GM10266 (cell line): ENCODE results near the gene SCAMP4.

ENCODE experiments used
- DNase-seq: peaks from one replicate; pipeline ENCODE4 v3.0.0; 2012; ENCODE audit errors: extremely low spot score
- CTCF ChIP-seq: IDR thresholded peaks from 2 replicates; pipeline ENCODE4 v1.5.1; 2012; ENCODE audit warnings: mild to moderate bottlenecking, low read depth; ENCODE audit not compliant: control insufficient read depth, insufficient read depth; ENCODE audit errors: missing control alignments

Gene SCAMP4

GRCh38 chr19:1941146-1942077, 36.2 kb downstream of the SCAMP4 start, which contains the start of gene CSNK1G2:
Gene CSNK1G2 (plus strand): TSS chr19:1941172. CDS start chr19:1969773, 28,601 bp downstream.
- TF ChIP-seq CTCF, result peak; percentile 65

DNA sequence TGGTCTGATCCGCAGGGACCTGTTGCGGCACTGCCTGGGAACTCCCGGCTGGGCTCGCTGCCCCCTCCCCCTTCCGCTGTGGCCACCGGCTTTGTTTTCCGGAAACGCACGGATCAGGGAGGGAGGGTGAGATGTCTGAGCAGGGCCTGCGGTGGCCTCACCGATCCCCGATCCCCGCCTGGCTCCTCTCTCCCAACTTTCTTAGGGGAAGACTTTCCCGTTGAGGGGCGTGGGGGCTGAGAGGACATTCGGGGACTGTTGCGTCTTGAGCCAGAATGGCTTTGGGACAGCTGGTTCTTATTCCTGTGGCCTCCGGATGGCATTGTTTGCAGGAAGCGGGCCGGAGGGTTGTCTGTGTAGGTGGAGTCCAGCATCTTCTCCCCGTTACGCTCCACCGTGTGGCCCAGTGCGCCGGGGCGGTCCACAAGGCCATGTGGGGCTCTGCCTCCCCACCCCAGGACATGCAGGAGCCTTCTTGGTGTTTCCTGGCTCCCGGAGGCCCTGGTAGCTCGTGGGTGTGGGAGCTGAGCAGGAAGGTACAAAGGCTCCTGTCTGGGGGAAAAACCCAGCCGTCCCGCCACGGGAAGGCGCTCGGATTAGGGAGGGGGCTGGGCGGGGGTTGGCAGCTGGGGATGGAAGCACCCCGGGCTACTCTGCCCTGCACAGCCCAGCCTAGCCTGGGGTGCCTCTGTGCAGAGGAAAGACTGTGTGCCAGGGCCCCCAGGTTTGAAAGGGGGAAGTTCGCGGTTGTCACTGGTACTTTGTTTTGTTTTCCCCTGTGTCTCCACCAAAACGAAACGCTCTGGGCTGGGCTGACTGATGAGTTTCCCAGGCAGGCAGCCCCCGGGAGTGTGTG, 37.1 kb downstream of the SCAMP4 start:
- DNase-seq, result peak; percentile 88

More at GRCh38 chr19:1941146-1942077, 36.2 kb downstream of the SCAMP4 start, which contains the start of gene CSNK1G2:
- peak; percentile 56 for DNase-seq

DNA sequence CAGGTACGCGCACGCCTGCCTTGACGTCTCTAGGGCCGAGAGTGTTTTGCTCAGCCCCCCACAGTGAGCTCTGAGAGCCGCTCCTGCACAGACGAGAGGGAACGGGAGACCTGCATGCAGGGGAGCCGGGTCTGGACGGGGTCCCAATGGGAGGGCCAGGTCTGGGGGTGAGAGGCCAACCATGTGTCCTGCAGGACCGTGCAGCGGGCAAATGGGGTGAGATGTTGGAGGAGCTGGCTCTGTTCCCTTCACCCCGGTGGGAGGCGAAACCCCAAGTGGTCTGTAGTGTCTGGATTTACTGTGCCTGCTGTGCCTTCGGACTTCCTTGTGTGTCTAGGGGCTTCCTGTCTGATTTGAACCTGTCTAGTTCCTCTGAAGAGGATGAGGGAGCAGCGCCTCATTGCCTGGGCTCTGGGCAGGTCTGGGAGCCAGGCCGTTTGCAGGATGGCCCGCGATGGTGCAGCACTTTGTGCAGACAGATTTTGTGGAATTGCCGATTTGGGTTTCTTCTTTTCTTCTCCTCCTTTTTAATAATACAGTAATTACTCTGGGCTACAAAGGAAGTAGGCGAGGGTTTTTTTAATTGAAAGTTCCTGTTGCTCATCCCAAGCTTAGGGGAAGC, 37.8 kb downstream of the SCAMP4 start:
- no peak for DNase-seq
- TF ChIP-seq CTCF, result no peak

More for the DNA sequence above, 37.1 kb downstream of the SCAMP4 start:
- no peak for TF ChIP-seq CTCF

DNA sequence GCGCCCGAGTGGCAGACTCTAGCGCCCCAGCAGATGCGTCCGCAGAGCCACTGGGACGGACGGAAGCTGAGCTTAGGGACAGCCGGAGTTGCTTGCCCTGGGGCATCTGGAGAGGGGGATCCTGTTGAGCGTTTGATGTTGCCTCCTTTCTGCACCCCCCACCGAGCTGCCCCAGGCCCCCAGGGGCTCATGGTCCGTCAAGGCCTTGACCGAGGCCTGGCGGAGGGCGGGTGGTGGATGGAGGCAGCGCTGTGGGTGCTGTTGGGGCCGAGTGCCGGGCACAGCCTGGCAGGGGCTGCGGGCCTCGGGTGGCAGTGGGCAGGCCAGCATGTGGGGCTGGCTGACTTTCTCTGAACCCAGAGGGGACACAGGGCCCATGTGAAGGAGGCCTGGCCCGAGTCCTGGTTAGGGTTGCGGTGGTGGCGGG, 38.5 kb downstream of the SCAMP4 start:
- DNase-seq, result no peak
- TF ChIP-seq CTCF, result no peak

DNA sequence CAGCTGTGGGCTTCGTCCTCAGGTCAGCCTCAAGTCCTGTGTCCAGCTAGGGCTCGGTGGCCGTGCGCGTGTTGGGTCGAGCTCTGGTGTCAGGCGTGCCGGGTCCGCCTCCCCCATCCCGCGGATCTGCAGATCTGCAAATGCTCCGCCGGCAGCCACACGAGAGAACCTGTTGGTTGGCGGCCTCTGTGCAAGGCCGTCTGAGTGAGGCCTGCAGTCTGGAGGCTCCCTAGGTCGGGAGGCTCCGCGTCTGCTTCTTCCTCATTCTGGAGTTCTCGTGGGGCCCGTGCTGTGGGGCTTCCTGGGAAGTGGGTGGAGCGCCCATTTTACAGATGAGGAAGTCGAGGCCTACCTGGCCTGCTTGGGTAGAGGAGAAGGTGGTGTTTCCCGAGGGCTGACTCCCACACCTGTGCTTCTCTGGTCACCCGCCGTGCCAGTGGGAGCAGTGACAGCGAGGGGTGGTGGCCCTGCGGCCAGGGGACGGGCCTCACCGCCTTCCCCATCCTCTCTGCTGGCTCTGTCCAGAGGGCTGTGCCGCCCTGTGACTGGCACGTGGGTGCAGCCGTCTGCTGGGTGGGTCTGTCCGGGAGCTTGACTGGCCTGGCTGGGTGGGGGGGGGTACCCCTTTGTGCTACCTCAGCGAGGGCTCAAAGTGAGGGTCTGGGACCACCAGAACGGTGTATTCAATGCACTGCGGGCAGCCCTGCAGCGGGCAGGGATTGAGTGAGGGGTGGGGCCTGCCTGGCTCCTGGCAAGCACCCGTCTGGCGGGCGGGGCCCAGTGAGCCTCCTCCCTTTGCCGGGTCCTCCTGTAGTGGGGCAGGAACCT, 39.1 kb downstream of the SCAMP4 start:
- DNase-seq, result no peak
- no peak for TF ChIP-seq CTCF

DNA sequence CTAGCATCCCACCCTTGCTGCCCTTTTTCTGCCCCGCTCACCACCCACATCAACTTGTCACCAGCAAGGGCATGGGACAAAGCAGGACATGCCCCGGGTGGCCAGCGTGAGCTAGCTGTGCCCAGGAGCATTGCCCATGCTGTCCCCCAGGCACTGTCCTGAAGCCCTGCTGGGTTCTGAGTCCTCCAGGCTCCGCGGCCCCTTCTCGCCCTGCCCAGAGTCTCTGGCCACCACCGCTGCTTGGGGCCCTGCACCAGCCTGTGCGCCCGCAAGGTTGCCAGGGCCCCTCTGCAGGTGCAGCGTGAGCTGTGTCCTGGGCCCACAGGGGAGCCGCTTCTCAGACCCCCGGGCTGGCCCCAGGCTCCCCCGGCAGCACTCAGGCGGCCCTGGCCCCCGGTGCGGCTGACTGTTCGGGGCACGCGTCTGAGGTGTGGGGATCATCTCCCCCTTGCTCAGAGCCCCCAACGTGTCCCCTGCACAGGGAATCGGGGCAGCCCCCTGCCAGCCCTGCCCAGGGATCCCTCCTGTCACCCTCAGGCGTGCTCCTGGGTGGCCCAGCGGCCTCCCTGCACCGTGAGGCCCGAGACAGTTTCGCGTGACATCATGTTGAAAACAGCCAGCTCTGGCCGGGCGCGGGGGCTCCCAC, 39.8 kb downstream of the SCAMP4 start:
- DNase-seq, result no peak
- TF ChIP-seq CTCF, result no peak
